Pulmonary artery endothelial cell (primary cell): ENCODE measurements around the gene TNPO3. TPM values are rescaled to one million over a fixed set of nuclear protein-coding genes. Genes with fewer than 3 reads are reported as not detected.
"Not testable (repeated sequence)": the region's sequence is repeated elsewhere in the genome, so short reads cannot be mapped to it uniquely, and the experiment has no call there.

Experiments used
- DNase-seq: peaks from one replicate; pipeline ENCODE4 v3.0.0-alpha.2; 2011; ENCODE audit warnings: low read depth, low spot score
- total RNA-seq: library from RNA; depleted of rRNA; stranded (reverse); fragments of >200 nt; gene quantifications from 2 replicates; pipeline ENCODE4 v1.2.3, GENCODE V29; 2014

TNPO3 gene
- total RNA-seq, 1 donor from 2014 or later, result 78.1 TPM

GRCh38 chr7:128924707-128925588 is 130.0 kb downstream of the TNPO3 start:
- DNase-seq, result no peak

GRCh38 chr7:128923411-128923800 is 131.5 kb downstream of the TNPO3 start:
- no peak for DNase-seq

DNA sequence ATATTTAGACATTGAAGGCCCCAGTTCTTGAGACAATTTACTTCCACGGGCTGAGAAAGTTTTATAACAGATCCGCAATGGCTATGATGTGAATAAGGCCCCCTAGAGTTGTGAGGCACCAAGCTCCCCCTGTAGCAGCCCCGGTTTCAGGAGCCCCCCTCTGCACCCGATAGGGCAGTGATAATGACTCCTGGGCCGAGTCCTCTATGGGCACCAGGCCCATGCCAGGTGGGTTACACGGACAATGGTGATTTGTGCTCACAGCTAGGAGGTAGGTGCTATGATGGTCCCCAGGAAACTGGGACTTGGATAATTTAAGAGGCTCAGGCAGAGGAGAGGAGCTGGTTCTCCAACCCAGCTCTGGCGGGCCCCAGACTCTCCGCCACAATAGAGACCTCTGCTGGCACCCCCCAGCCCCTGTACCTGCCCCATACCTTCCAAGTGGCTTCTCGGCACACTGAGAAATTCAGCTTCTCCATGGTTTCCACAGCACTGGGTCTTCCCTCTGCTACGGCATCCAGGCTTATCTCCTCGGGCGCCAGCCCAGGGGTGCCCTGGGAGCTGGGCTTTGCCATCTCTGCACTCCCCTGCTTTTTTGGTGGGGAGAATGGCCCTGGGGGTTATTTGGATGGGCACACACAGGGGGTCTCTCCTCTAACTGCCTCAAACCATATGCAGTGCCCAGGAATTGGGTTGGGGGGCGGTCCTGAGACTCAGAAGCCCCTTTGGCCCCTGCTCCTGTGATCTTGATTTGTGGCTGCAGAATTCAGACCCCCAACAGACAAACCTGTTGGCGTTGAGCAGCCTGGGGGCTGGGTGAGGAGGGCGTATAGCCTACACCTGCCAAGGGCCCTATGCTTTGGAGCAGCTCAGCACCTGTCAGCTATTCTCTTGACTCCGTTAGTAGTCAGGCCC is 132.2 kb downstream of the TNPO3 start:
- DNase-seq, result no peak

DNA sequence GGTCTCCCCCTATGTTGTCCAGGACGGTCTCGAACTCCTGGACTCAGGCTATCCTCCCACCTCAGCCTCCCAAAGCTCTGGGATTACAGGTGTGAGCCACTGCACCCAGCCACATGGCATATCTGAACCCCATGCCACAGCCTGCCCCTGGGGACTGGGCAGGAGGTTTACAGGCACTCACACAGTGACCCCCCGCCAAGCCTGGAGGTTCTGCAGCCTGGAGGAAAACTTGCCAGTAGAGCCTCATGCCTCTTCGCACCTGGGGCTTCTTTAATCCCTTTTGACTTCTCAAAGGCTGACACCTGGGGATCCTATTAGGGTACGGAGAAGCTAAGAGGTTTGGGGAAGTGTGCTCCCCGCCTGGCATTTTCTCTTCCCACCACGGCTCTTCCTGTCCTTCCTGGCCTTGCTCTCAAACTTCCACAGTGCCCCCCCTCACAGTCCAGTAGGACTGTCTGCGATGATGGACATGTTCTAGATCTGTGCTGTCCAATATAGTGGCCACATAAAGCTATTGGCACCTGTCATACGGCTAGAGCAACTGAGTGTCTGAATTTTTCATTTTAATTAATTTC is 133.0 kb downstream of the TNPO3 start:
- DNase-seq, result no peak

GRCh38 chr7:128920913-128921582 is 133.9 kb downstream of the TNPO3 start:
- DNase-seq, result no peak

- DNase-seq, result no peak
Observed at GRCh38 chr7:128919881-128920799, 134.8 kb downstream of the TNPO3 start.

- DNase-seq, result no peak
Observed at GRCh38 chr7:128919241-128919640, 135.7 kb downstream of the TNPO3 start.

DNA sequence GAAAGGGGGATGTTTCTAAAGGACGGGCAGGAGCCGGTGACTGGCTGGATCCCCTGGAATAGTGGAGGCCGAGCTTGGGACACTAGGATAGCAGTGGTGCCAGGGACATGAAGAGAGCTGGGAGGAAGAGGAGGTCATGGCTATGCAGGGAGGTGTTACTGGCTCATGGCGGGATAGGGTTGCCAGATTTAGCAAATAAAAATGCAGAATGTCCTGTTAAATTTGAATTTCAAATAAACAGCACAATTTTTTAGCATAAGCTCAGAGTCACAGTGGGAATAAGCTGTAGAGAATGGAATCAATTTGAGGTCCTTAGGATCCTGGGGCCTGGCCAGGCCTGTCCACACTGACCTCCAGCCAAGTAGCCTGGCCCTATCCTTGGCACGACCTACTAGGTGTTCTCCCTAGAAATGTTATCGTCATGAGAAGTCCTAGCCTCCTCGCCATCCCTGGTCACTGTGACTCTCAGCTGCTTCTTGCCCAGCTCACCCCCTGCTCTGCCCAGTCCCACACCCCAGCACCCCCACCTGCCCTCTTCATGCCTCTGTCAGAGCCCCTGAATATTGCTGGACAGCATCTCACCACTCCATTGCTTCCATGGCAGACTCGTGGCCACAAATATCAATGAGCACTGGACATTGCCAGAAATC is 136.8 kb downstream of the TNPO3 start:
- no peak for DNase-seq

DNA sequence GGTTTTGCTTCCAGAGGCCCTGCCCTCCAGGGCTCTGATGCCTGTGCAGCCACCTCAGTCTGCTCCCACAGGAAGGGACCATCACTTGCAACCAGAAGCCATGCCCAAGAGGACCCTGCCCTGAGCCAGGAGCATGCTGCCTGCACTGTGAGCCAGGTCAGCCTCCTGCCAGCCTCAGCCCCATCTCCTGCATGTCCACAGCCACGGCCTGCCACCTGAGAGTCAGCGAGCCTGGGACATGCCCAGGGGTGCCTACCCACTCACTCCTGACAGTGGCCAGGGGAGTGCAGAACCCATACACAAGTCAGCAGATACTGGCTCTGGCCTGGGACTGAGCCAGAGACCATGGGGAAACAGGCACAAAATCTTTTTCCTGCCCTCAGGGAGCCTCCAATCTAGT is 137.8 kb downstream of the TNPO3 start:
- DNase-seq, result no peak

DNA sequence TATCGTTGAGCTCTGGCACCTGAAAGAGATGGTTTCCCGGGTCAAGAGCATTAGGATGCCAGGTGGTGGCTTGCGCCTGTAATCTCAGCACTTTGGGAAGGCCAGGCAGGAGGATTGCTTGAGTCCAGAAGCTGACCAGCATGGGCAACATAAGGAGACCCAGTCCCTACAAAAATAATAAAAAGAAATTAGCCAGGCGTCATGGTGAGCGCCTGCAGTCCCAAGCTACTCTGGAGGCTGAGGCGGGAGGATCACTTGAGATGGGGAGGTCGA is 138.3 kb downstream of the TNPO3 start:
- DNase-seq, result no peak

- no peak for DNase-seq
Observed at GRCh38 chr7:128915841-128916642, 138.9 kb downstream of the TNPO3 start.

- no peak for DNase-seq
Observed at GRCh38 chr7:128915271-128915819, 139.6 kb downstream of the TNPO3 start.

DNA sequence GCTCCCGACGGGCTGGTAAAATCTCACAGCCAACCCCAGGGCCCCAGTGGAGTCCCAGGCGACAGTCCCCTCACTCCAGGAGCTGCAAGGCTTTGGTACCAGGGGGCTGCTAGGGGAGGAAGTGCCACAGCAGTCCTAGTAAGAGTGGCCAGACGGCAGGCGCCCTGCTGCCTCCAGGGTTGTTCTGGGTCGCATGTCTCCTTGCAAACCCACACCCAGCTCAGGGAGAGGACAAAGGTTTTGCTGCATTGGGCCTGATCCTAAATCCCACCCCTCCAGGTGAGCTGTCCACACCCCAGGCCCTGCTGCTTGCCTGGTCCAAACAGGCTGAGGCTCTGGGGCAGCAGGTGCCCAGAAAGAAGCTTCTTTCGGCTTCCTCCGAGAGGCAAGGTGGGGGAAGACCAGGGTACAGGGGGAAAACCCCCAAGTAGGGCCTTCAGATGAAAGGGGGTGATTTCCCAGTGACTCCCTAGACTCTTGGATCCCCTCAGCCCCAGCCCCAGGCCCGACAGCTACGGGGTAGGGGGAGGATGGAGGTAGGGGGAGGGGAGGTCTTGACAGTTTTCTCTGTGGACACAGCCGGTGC is 140.3 kb downstream of the TNPO3 start:
- DNase-seq, result no peak

DNA sequence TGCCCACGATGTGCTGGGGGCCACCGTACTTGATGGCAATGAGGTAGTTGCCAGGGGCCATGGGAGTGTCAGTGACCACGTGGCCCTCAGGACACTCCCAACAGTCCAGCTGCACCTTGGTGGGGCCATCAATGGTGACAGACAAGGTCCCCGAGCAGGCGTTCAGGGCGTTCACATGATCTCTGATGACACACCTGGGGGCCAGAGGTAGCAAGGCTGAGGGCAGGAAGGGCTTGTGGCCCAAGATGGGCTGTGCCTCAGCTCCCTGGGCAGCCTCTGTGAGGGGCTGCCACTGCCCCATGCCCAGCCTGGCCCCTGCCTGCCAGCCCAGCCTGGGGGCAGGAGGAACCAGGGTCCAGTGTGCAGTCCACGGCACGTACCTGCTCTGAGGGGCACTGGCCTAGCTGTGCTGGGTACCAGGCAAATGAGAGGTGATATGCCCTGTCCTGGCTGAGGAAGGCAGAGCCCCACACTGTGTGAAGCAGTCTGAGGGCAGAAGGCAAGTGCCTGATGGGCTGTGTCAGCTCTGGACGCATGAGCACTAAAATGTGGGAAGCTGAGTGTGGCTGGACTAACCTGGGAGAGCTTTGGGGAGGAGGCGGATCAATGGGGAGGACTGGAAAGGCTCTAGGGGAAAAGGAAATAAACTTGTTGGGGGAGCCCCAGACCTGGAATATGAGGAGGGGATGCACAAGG is 140.9 kb downstream of the TNPO3 start:
- no peak for DNase-seq

DNA sequence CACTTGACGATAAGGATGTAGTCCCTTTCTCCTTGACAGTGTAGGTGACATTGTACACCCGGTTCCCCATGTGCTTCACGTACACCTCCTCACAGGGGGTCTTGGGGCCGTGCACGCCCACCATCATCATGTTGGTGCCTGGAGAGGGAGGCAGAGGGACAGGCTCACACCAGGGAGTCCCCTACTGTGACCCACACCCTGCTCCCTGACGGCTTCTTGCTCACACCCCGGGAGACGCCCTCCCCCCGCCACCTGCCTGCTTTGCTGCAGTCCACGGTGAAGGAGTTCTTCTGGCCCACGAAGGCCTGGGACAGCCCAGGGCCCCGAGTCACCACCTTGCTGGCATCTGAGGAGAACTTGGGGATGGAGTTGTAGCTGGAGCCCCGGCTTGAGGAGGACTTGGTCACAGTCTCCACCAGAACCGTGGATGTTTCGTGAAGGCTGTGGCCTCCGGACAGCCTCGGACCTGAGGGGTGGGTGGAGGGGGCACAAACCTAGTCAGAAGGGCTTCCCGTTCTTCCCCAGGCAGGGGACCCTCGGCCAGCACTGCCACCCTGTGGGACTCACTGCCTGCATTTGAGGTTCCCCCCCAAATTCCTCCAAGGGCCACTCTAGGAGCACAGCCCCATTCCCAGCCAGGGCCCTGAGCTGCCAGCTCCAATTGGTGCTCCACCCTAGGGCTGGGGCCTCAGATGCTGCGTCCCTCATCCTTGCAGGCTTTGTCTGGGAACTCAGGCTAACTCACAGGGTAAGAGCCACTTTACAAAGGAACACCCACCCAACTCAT is 142.0 kb downstream of the TNPO3 start:
- DNase-seq, result not testable (repeated sequence)

DNA sequence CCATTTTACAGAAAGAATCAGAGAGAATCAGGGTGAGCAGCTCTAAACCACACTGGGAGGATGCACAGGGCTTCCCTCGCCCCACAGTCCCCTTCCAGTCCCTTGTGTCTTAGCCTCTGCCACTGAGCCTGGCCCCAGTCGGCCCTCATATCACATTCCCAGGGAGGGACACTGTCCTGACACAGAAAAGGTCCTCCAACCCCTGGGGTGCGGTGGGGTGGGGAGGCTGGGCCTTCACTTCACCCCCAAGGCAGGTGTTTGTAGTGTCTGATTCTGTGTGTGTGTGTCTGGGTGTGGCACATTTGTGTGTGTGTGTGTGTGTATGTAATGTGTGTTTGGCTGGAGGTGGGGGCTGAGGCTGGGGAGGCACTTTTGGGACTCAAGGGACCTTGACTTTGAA is 142.6 kb downstream of the TNPO3 start:
- no peak for DNase-seq

GRCh38 chr7:128911423-128912031 is 143.4 kb downstream of the TNPO3 start:
- DNase-seq, result no peak
